GM12892 (cell line): Measurements from ENCODE around the gene SNX13.

Source experiments
- POLR2A ChIP-seq: IDR thresholded peaks from 2 replicates; pipeline ENCODE4 v1.6.1; 2011; ENCODE audit warnings: low read depth, low read length, control low read depth
- POLR2AphosphoS5 ChIP-seq: IDR thresholded peaks from 2 replicates; pipeline ENCODE4 v1.6.1; 2011; ENCODE audit warnings: low read depth, low read length, control low read depth
- TAF1 ChIP-seq: IDR thresholded peaks from 2 replicates; pipeline ENCODE4 v1.6.1; 2011; ENCODE audit warnings: low read depth, mild to moderate bottlenecking, control low read depth, low read length, borderline replicate concordance

DNA sequence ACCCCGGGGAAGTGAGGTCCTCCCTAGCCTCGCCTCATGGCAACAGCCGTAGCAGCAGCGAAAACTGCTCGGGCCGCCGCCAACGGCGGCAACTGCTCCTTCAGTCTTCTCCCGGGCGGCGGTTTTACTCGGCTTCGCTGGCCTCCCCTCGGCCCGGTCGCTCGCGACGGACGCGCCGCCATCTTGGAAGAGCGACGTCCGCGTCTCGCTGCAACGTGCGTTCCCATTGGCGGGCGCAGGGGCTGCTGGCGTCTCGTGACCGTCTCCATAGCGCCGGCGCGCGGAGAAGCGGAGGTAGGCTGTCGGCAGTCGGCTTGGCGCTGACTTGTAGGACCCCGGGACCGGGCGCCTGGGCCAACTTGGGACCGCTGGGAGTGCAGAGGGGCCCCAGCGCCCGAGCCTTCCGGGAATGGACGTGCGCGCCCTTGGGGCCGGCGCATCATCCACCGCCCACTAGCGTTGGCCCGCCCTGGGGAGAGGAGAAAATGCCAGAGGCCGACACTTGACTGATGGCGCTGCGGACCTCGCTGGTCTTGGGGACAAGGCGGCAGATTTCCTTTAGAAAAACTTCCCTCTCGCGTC lies at the start of gene SNX13:
- TF ChIP-seq POLR2A (peak; percentile 87), TAF1 (peak; percentile 87), POLR2AphosphoS5 (no peak)
